ENCODE measurements around the gene CACNB2.

The CACNB2 gene

GRCh38 chr10:18504161-18504560, 363.9 kb downstream of the CACNB2 start:
- Mint-ChIP-seq H3K4me1 (no peaks in the 10 kb centered on the region), H3K4me3 (no peak overlapping the region), H3K36me3 (no peaks in the 10 kb centered on the region), H3K9me3 (no peaks in the 10 kb centered on the region), H3K27ac (no peak overlapping the region)
- DNase-seq (ENCODE audit: low spot score in 2 of 2) (no peak), ATAC-seq (no peak)

- Mint-ChIP-seq H3K9me3 (no peaks in the 10 kb centered on the region), H3K4me3 (no peak overlapping the region), H3K36me3 (no peaks in the 10 kb centered on the region), H3K27ac (no peak overlapping the region), H3K4me1 (no peaks in the 10 kb centered on the region)
- ATAC-seq (no peak), DNase-seq (ENCODE audit: low spot score in 2 of 2) (no peak)
These were observed 365.4 kb downstream of the CACNB2 start for GRCh38 chr10:18505456-18506118.

- H3K27ac Mint-ChIP-seq = no peak overlapping the region
- ATAC-seq (no peak), DNase-seq (ENCODE audit: low spot score in 2 of 2) (no peak)
- no peaks in the 10 kb centered on the region for H3K36me3 Mint-ChIP-seq
- no peak overlapping the region for H3K4me3 Mint-ChIP-seq
- H3K4me1 Mint-ChIP-seq = no peaks in the 10 kb centered on the region
- H3K9me3 Mint-ChIP-seq = peaks cover 3% of the 10 kb centered on the region
These were observed 368.4 kb downstream of the CACNB2 start for GRCh38 chr10:18508587-18508986.

- DNase-seq (ENCODE audit: low spot score in 2 of 2) (no peak), ATAC-seq (no peak)
- peaks cover 8% of the 10 kb centered on the region for H3K9me3 Mint-ChIP-seq
- H3K36me3 Mint-ChIP-seq = no peaks in the 10 kb centered on the region
- H3K4me3 Mint-ChIP-seq = no peak overlapping the region
- H3K4me1 Mint-ChIP-seq = no peaks in the 10 kb centered on the region
- no peak overlapping the region for H3K27ac Mint-ChIP-seq
These were observed 374.3 kb downstream of the CACNB2 start for GRCh38 chr10:18514537-18514936.

GRCh38 chr10:18516851-18517250, 376.6 kb downstream of the CACNB2 start:
- ATAC-seq = no peak
- Mint-ChIP-seq H3K4me1 (no peaks in the 10 kb centered on the region), H3K9me3 (peaks cover 17% of the 10 kb centered on the region), H3K27ac (no peak overlapping the region), H3K36me3 (no peaks in the 10 kb centered on the region), H3K4me3 (no peak overlapping the region)
- DNase-seq (ENCODE audit: low spot score in 2 of 2) = no peak

- Mint-ChIP-seq H3K4me3 (no peak overlapping the region), H3K27ac (no peak overlapping the region), H3K4me1 (no peaks in the 10 kb centered on the region), H3K36me3 (no peaks in the 10 kb centered on the region), H3K9me3 (peaks cover 9% of the 10 kb centered on the region)
- DNase-seq (ENCODE audit: low spot score in 2 of 2) = no peak
- ATAC-seq = no peak
These were observed 382.8 kb downstream of the CACNB2 start for GRCh38 chr10:18523025-18523424.

GRCh38 chr10:18523858-18524257, 383.6 kb downstream of the CACNB2 start:
- peaks cover 9% of the 10 kb centered on the region for H3K9me3 Mint-ChIP-seq
- H3K4me3 Mint-ChIP-seq = no peak overlapping the region
- no peaks in the 10 kb centered on the region for H3K36me3 Mint-ChIP-seq
- no peaks in the 10 kb centered on the region for H3K4me1 Mint-ChIP-seq
- no peak for DNase-seq (ENCODE audit: low spot score in 2 of 2)
- ATAC-seq = no peak
- no peak overlapping the region for H3K27ac Mint-ChIP-seq

GRCh38 chr10:18527687-18528086, 387.5 kb downstream of the CACNB2 start:
- no peaks in the 10 kb centered on the region for H3K9me3 Mint-ChIP-seq
- no peak overlapping the region for H3K27ac Mint-ChIP-seq
- ATAC-seq (no peak), DNase-seq (ENCODE audit: low spot score in 2 of 2) (no peak)
- no peak overlapping the region for H3K4me3 Mint-ChIP-seq
- H3K4me1 Mint-ChIP-seq = no peaks in the 10 kb centered on the region
- no peaks in the 10 kb centered on the region for H3K36me3 Mint-ChIP-seq

- H3K4me1 Mint-ChIP-seq = no peaks in the 10 kb centered on the region
- DNase-seq (ENCODE audit: low spot score in 2 of 2) = no peak
- H3K9me3 Mint-ChIP-seq = no peaks in the 10 kb centered on the region
- H3K27ac Mint-ChIP-seq = no peak overlapping the region
- no peaks in the 10 kb centered on the region for H3K36me3 Mint-ChIP-seq
- H3K4me3 Mint-ChIP-seq = no peak overlapping the region
- ATAC-seq = no peak
These were observed 388.1 kb downstream of the CACNB2 start for GRCh38 chr10:18528292-18528691.

GRCh38 chr10:18532881-18533535, 392.8 kb downstream of the CACNB2 start:
- Mint-ChIP-seq H3K36me3 (peaks cover 5% of the 10 kb centered on the region), H3K4me3 (no peak overlapping the region), H3K9me3 (no peaks in the 10 kb centered on the region), H3K27ac (no peak overlapping the region), H3K4me1 (no peaks in the 10 kb centered on the region)
- ATAC-seq = no peak
- DNase-seq (ENCODE audit: low spot score in 2 of 2) = no peak

- no peaks in the 10 kb centered on the region for H3K4me1 Mint-ChIP-seq
- no peak overlapping the region for H3K4me3 Mint-ChIP-seq
- H3K36me3 Mint-ChIP-seq = peaks cover 5% of the 10 kb centered on the region
- H3K27ac Mint-ChIP-seq = no peak overlapping the region
- DNase-seq (ENCODE audit: low spot score in 2 of 2) (no peak), ATAC-seq (no peak)
- no peaks in the 10 kb centered on the region for H3K9me3 Mint-ChIP-seq
These were observed 393.7 kb downstream of the CACNB2 start for GRCh38 chr10:18533896-18534295.

GRCh38 chr10:18539335-18539734, 399.1 kb downstream of the CACNB2 start:
- Mint-ChIP-seq H3K4me1 (no peaks in the 10 kb centered on the region), H3K9me3 (no peaks in the 10 kb centered on the region), H3K36me3 (peaks cover 41% of the 10 kb centered on the region), H3K4me3 (no peak overlapping the region), H3K27ac (no peak overlapping the region)
- no peak for ATAC-seq
- DNase-seq (ENCODE audit: low spot score in 2 of 2) = no peak

GRCh38 chr10:18540195-18540594, 400.0 kb downstream of the CACNB2 start:
- ATAC-seq (no peak), DNase-seq (ENCODE audit: low spot score in 2 of 2) (no peak)
- H3K36me3 Mint-ChIP-seq = peaks cover 50% of the 10 kb centered on the region
- no peak overlapping the region for H3K27ac Mint-ChIP-seq
- no peak overlapping the region for H3K4me3 Mint-ChIP-seq
- H3K9me3 Mint-ChIP-seq = no peaks in the 10 kb centered on the region
- no peaks in the 10 kb centered on the region for H3K4me1 Mint-ChIP-seq

GRCh38 chr10:18542832-18543231, 402.6 kb downstream of the CACNB2 start:
- H3K36me3 Mint-ChIP-seq = peaks cover 61% of the 10 kb centered on the region
- ATAC-seq (no peak), DNase-seq (ENCODE audit: low spot score in 2 of 2) (no peak)
- H3K4me1 Mint-ChIP-seq = no peaks in the 10 kb centered on the region
- no peaks in the 10 kb centered on the region for H3K9me3 Mint-ChIP-seq
- H3K4me3 Mint-ChIP-seq = no peak overlapping the region
- no peak overlapping the region for H3K27ac Mint-ChIP-seq

GRCh38 chr10:18545621-18546305, 405.5 kb downstream of the CACNB2 start:
- H3K27ac Mint-ChIP-seq = no peak overlapping the region
- no peaks in the 10 kb centered on the region for H3K9me3 Mint-ChIP-seq
- DNase-seq (ENCODE audit: low spot score in 2 of 2) (no peak), ATAC-seq (no peak)
- H3K4me1 Mint-ChIP-seq = no peaks in the 10 kb centered on the region
- peaks cover 65% of the 10 kb centered on the region for H3K36me3 Mint-ChIP-seq
- H3K4me3 Mint-ChIP-seq = no peak overlapping the region

- no peaks in the 10 kb centered on the region for H3K4me1 Mint-ChIP-seq
- no peak overlapping the region for H3K4me3 Mint-ChIP-seq
- H3K9me3 Mint-ChIP-seq = no peaks in the 10 kb centered on the region
- peaks cover 47% of the 10 kb centered on the region for H3K36me3 Mint-ChIP-seq
- ATAC-seq = no peak
- H3K27ac Mint-ChIP-seq = no peak overlapping the region
- DNase-seq (ENCODE audit: low spot score in 2 of 2) = no peak
These were observed 408.9 kb downstream of the CACNB2 start for GRCh38 chr10:18549105-18549504.

All from stimulated activated effector memory CD8-positive, alpha-beta T cell treated with anti-CD3 and anti-CD28 coated beads, Interleukin-12 subunit alpha, Interleukin-12 subunit beta, amount 100 ng/mL, for 72 hours (primary cell).